HG02870 (cell line): ENCODE data around the gene MAX.
"Not testable (repeated sequence)": the region's sequence is repeated elsewhere in the genome, so short reads cannot be mapped to it uniquely, and the experiment has no call there.

ENCODE experiments used
- ATAC-seq: cut with Tn5 transposase; IDR thresholded peaks from one replicate; pipeline ENCODE4 v1.9.1; 2021; ENCODE audit warnings: mild to moderate bottlenecking, moderate library complexity; ENCODE audit not compliant: unreplicated experiment

Gene MAX

DNA sequence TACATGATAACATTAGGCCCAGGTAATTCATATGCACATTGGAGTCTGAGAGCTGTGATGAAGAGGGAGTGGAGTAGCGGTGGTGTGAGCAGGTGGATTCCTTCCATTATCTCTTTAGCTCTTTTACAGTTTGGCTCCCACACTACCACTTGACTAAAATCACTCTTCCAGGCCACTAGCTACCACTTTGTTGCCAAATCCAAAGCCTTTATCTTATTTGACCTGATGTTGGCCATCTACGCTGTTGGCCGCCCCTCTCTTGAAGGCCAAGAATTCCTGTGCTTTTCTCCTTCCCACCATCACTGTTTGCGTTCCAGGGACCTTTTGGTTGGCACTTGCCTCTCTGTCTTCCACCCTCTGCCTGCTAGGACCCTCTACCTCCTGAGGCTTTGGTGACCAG is 4.0 kb upstream of the MAX start:
- ATAC-seq = no peak

GRCh38 chr14:65104791-65105190 is 2.5 kb upstream of the MAX start:
- no peak for ATAC-seq

- ATAC-seq = no peak
Measured at GRCh38 chr14:65103150-65103760, 938 bp upstream of the MAX start.

DNA sequence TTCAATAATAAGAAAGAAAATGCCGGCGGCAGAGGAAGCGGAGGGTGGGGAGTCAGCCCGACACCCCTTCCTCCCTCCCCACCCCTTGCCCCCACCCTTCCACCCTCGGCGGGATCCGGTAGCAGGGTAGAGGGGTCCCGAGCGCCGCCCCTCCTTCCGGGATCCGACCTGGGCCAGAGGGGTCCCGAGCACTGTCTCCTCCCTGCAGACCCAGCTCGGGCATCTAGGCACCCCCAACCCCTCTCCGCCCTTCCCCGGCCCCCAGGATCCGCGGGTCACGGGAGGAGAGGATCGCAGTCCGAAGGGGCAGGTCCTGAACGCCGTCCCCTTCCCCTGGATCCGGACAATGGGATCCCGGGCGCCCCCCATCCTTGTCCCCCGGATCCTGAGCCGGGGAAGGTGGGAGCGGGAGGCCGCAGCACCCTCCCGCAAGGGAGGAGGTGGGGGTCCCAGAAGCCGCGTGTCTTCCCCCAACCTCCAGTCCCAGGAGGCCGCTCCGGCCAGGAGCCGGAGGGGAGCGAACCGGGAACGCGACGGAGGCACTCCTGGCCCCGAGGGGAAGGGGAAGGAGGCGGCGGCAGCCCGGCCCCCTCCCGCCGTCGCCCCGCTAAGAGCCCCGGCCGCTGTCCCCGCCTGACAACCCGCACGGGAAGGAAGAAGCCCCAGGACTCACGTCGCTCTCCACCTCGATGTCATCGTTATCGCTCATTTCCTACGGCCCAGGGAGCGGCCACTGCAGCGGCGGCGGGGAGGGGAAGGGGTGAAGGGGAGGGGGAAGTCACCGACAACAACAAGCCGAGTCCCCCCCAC is 481 bp downstream of the MAX start:
- no peak for ATAC-seq

DNA sequence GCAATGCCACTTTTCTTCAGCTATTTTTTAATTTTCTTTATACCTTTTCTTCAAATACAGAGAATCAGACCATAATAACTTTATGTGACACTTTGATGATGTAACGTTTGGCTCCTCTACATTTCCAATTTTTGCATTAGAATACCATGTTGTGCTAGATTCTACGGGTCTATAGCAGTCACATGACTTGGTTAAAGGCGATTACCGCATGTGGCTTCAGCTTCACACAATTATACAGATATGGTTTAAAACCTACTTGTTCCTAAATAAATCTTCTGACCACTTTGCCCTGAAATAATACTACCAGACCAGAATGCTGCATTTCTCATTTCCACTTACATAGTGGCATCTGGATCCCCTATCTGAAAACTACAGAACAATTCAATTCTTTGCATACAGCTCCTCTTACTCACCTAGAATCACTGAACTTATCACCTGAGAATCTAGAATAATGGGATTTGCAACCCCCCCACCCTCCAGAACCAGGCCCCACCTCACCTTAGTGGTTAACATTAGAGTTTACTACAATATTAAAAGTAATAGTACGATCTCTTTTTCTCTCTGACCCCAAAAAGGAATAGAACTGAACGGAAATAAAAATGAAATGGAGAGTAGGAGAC is 1.3 kb downstream of the MAX start:
- no peak for ATAC-seq

DNA sequence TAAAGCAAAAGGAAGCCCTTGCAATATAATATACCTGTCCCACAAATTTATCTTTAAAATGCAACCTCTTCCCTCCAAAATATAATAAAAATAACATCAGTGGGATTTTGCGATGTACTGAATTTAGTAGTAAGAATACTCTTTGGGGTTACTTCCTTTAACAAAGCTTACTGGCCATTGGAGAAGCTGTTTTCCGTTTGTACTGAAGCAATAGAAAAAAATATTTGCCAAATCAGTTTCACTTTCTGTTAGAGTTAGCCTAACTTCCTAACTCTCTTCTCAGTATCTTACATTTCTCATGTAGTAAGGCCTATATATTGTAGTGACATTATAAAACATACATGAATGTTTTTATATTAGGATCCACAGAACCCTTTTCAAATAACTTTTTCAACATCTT is 3.7 kb downstream of the MAX start:
- ATAC-seq = no peak

GRCh38 chr14:65096323-65097089 is 5.8 kb downstream of the MAX start:
- ATAC-seq = no peak

GRCh38 chr14:65095633-65096205 is 6.6 kb downstream of the MAX start:
- ATAC-seq = no peak

DNA sequence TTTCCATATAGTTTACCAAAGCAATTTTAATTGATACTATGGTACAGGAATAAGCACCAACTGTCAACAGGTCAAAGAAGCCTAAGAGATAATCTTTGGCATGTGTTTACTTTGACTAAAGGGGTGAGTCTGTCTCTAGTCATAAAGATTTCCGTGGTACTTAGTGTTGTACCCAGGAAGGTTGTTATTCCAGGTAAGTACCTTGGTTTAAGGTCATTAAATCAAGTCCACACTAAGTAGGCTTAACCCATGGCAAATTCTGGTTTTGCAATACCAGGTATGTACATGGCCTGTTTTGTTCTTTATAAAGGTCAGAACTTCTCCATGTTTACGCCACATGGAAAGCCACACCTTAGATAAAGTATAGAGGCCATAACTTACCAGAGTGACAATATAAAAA is 10.0 kb downstream of the MAX start:
- no peak for ATAC-seq

- ATAC-seq = not testable (repeated sequence)
Measured at GRCh38 chr14:65087835-65088234, 14.5 kb downstream of the MAX start.

DNA sequence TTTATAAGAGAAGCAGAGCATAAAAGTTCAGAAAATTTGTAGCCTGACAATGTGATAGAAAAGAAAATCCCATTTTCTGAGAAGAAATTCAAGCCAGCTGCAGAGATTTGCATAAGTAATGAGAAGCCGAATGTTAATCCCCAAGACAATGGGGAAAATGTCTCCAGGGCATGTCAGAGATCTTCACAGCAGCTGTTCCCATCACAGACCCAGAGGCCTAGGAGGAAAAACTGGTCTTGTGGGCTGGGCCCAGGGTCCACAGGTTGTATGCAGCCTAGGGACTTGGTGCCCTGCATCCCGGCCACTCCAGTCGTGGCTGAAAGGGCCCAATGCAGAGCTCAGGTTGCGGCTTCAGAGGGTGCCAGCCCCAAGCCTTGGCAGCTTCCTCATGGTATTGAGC is 15.6 kb downstream of the MAX start:
- ATAC-seq = not testable (repeated sequence)

- no peak for ATAC-seq
Measured at GRCh38 chr14:65084554-65085505, 17.5 kb downstream of the MAX start.

- ATAC-seq = no peak
Measured at GRCh38 chr14:65082930-65083329, 19.4 kb downstream of the MAX start.

DNA sequence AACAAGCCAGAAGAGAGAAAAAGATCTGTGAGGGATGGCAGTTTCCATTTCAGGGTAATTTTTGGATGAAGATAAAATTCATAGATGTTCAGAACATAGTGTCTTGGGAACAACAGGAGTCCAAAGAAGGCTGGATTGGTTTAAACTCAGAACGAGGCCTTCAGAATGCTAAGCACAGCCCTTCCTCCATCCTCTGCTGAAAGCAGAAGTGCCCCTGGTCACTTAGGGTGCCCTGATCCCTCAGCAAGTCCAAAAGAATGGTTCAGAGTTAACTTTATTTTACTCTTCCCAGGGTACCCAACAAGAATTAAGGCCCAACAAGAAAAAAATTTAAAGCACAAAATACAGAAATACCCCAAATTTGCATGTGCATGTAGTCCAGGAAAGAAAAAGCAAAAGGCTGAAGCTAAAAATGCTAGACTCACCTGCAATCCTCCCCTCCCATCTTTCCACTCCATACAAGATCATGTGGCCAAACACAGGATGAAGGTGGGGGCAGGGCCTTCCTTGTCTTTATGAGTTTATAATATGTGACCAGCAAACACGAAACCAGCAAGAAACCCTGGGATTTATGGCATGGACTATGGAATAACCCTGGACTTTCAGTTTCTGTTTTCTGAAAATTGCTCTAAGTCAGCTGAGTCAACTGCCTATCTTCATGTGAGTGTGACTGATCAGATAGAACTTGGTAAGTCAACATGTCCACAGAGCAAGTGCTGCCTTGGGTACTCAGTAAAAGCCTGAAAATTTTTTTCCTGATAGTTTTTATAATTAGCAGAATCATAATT is 21.2 kb downstream of the MAX start:
- ATAC-seq = no peak

DNA sequence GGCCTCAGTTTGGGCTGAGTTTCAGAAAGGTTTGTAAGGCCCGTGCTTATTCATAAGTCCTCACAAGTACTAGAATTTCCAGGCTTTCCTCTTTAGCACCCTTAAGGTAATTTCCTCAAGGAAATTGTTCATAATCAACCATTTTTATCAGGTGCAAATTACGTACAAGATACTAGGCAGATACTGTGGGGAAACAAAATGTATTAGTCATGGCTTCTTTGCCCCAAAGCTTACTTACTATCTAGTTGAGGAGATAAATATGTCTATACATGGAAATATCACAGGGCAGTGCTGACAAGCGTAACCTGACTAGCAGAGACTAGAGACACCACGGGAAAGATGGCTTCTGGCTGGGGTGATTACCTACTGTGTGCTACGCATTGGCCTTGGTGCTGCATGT is 22.5 kb downstream of the MAX start:
- ATAC-seq = no peak

GRCh38 chr14:65079201-65079600 is 23.1 kb downstream of the MAX start:
- ATAC-seq = no peak

DNA sequence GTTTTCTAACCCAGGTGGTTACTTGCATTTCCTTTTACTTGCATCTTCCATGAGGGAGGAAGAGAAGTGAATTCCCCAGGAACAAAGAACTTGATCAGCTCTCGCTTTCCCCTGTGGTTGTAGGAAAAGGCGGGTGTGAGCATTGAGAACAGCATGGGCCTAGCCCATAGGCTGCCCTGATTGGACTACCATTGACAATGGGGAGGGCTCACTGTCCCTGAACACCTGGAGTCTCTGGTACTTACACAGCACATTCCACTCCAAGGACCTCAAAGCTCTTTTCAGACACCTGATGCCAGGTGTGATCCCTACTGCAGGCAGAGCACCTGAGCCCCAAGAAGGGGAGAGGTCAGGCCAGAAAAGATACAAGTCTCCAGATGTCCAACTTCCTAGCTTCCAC is 25.0 kb downstream of the MAX start:
- ATAC-seq = no peak

DNA sequence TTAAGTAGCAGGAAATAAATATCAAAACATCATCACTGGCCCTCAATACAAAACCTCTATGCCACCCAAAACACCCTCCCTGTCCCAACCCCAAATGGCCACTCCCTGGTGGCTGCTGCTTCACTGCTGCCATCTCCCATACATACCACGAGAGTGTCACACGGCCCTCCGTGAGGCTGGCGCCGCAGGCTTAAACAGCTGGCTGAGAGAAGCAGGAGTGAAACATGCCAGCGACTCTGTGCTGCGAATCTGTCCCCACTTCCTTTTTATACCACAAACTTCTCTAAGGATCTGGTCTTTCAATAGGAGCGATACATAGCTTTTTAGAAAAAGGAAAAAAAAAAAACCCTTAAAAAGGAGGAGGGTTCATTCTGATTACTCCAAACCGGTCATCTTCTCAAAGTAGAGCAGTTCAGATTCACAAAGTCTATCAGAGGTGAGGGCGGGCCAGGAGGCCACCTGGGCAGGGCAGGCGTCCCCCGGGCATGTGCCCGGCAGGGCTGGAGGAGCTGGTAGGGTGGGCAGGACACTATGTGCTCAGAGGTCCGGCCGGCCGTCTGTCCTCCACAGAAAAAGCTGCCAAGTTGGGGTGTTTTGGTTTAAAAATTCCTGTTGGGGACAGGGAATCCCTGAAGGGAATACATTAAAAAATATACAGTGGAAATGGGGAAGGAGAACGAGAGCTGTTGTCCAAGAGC is 26.5 kb downstream of the MAX start:
- ATAC-seq = no peak
